ENCODE results near the gene KIF6.

KIF6 gene

GRCh38 chr6:39688494-39688893 lies 36.7 kb downstream of the KIF6 start:
- TF ChIP-seq CTCF (IDR thresholded peaks at IDR 0.05; ENCODE audit: insufficient read depth, low read length, poor library complexity, severe bottlenecking): no peak
- TF ChIP-seq EZH2phosphoT487 (conservative IDR thresholded peaks at IDR 0.05; ENCODE audit: low read length): no peak
- no peaks in the 10 kb centered on the region for H3K27me3 ChIP-seq (ENCODE audit: low read length)
- no peaks in the 10 kb centered on the region for H3K36me3 ChIP-seq (ENCODE audit: low read length)
- H3F3A ChIP-seq (ENCODE audit: insufficient read depth): no peaks in the 10 kb centered on the region
- H4K20me1 ChIP-seq (ENCODE audit: low read depth, low read length): no peaks in the 10 kb centered on the region
- H3K4me2 ChIP-seq (ENCODE audit: low read depth, low read length, poor library complexity, severe bottlenecking): no peak overlapping the region
- no peak overlapping the region for H3K27ac ChIP-seq (ENCODE audit: low read depth, low read length)
- no peak overlapping the region for H3K9ac ChIP-seq (ENCODE audit: low read length)
- H3K9me3 ChIP-seq (ENCODE audit: insufficient read depth, low read length): no peaks in the 10 kb centered on the region
- no peak overlapping the region for H2AFZ ChIP-seq (ENCODE audit: low read depth, low read length, severe bottlenecking)
- no peaks in the 10 kb centered on the region for H3K9me2 ChIP-seq (replicated peaks; ENCODE audit: insufficient read depth, low read length)
- no peaks in the 10 kb centered on the region for H3K79me2 ChIP-seq (ENCODE audit: insufficient read depth, low read length)
- no peak overlapping the region for H3K4me3 ChIP-seq (ENCODE audit: insufficient read depth, low read length, poor library complexity, severe bottlenecking)

- Histone ChIP-seq H3F3A (ENCODE audit: insufficient read depth) (no peaks in the 10 kb centered on the region), H3K4me2 (ENCODE audit: low read depth, low read length, poor library complexity, severe bottlenecking) (no peak overlapping the region), H3K27ac (ENCODE audit: low read depth, low read length) (no peak overlapping the region), H4K20me1 (ENCODE audit: low read depth, low read length) (no peaks in the 10 kb centered on the region), H3K4me3 (ENCODE audit: insufficient read depth, low read length, poor library complexity, severe bottlenecking) (no peak overlapping the region), H2AFZ (ENCODE audit: low read depth, low read length, severe bottlenecking) (no peak overlapping the region), H3K27me3 (ENCODE audit: low read length) (no peaks in the 10 kb centered on the region), H3K9ac (ENCODE audit: low read length) (no peak overlapping the region), H3K79me2 (ENCODE audit: insufficient read depth, low read length) (no peaks in the 10 kb centered on the region), H3K9me2 (replicated peaks; ENCODE audit: insufficient read depth, low read length) (no peaks in the 10 kb centered on the region), H3K9me3 (ENCODE audit: insufficient read depth, low read length) (no peaks in the 10 kb centered on the region), H3K36me3 (ENCODE audit: low read length) (no peaks in the 10 kb centered on the region)
- no peak for TF ChIP-seq EZH2phosphoT487 (conservative IDR thresholded peaks at IDR 0.05; ENCODE audit: low read length)
- TF ChIP-seq CTCF (IDR thresholded peaks at IDR 0.05; ENCODE audit: insufficient read depth, low read length, poor library complexity, severe bottlenecking): no peak
Measured at GRCh38 chr6:39686976-39687375, 38.2 kb downstream of the KIF6 start.

- no peaks in the 10 kb centered on the region for H3K36me3 ChIP-seq (ENCODE audit: low read length)
- H3F3A ChIP-seq (ENCODE audit: insufficient read depth): no peaks in the 10 kb centered on the region
- no peak overlapping the region for H3K9ac ChIP-seq (ENCODE audit: low read length)
- no peak overlapping the region for H2AFZ ChIP-seq (ENCODE audit: low read depth, low read length, severe bottlenecking)
- no peaks in the 10 kb centered on the region for H3K9me2 ChIP-seq (replicated peaks; ENCODE audit: insufficient read depth, low read length)
- no peak overlapping the region for H3K4me2 ChIP-seq (ENCODE audit: low read depth, low read length, poor library complexity, severe bottlenecking)
- no peak overlapping the region for H3K4me3 ChIP-seq (ENCODE audit: insufficient read depth, low read length, poor library complexity, severe bottlenecking)
- H3K27me3 ChIP-seq (ENCODE audit: low read length): no peaks in the 10 kb centered on the region
- no peaks in the 10 kb centered on the region for H3K9me3 ChIP-seq (ENCODE audit: insufficient read depth, low read length)
- no peaks in the 10 kb centered on the region for H3K79me2 ChIP-seq (ENCODE audit: insufficient read depth, low read length)
- no peak for TF ChIP-seq CTCF (IDR thresholded peaks at IDR 0.05; ENCODE audit: insufficient read depth, low read length, poor library complexity, severe bottlenecking)
- no peak for TF ChIP-seq EZH2phosphoT487 (conservative IDR thresholded peaks at IDR 0.05; ENCODE audit: low read length)
- H4K20me1 ChIP-seq (ENCODE audit: low read depth, low read length): no peaks in the 10 kb centered on the region
- H3K27ac ChIP-seq (ENCODE audit: low read depth, low read length): no peak overlapping the region
Measured at GRCh38 chr6:39685938-39686337, 39.3 kb downstream of the KIF6 start.

GRCh38 chr6:39685489-39685826 lies 39.8 kb downstream of the KIF6 start:
- H3K9ac ChIP-seq (ENCODE audit: low read length): no peak overlapping the region
- TF ChIP-seq EZH2phosphoT487 (conservative IDR thresholded peaks at IDR 0.05; ENCODE audit: low read length): no peak
- TF ChIP-seq CTCF (IDR thresholded peaks at IDR 0.05; ENCODE audit: insufficient read depth, low read length, poor library complexity, severe bottlenecking): no peak
- H2AFZ ChIP-seq (ENCODE audit: low read depth, low read length, severe bottlenecking): no peak overlapping the region
- H3K27ac ChIP-seq (ENCODE audit: low read depth, low read length): no peak overlapping the region
- no peak overlapping the region for H3K4me2 ChIP-seq (ENCODE audit: low read depth, low read length, poor library complexity, severe bottlenecking)
- H3K9me2 ChIP-seq (replicated peaks; ENCODE audit: insufficient read depth, low read length): no peaks in the 10 kb centered on the region
- H3K9me3 ChIP-seq (ENCODE audit: insufficient read depth, low read length): no peaks in the 10 kb centered on the region
- no peaks in the 10 kb centered on the region for H3K36me3 ChIP-seq (ENCODE audit: low read length)
- no peaks in the 10 kb centered on the region for H3K79me2 ChIP-seq (ENCODE audit: insufficient read depth, low read length)
- H3K27me3 ChIP-seq (ENCODE audit: low read length): no peaks in the 10 kb centered on the region
- no peak overlapping the region for H3K4me3 ChIP-seq (ENCODE audit: insufficient read depth, low read length, poor library complexity, severe bottlenecking)
- no peaks in the 10 kb centered on the region for H3F3A ChIP-seq (ENCODE audit: insufficient read depth)
- H4K20me1 ChIP-seq (ENCODE audit: low read depth, low read length): no peaks in the 10 kb centered on the region
